GM19099 (cell line): ENCODE measurements around the gene JSRP1.

Experiments
- POLR2A ChIP-seq: IDR thresholded peaks from 3 replicates; pipeline ENCODE4 v1.6.1; 2011; ENCODE audit warnings: low read depth; ENCODE audit not compliant: insufficient read length; ENCODE audit errors: extremely low read depth

JSRP1 gene

DNA sequence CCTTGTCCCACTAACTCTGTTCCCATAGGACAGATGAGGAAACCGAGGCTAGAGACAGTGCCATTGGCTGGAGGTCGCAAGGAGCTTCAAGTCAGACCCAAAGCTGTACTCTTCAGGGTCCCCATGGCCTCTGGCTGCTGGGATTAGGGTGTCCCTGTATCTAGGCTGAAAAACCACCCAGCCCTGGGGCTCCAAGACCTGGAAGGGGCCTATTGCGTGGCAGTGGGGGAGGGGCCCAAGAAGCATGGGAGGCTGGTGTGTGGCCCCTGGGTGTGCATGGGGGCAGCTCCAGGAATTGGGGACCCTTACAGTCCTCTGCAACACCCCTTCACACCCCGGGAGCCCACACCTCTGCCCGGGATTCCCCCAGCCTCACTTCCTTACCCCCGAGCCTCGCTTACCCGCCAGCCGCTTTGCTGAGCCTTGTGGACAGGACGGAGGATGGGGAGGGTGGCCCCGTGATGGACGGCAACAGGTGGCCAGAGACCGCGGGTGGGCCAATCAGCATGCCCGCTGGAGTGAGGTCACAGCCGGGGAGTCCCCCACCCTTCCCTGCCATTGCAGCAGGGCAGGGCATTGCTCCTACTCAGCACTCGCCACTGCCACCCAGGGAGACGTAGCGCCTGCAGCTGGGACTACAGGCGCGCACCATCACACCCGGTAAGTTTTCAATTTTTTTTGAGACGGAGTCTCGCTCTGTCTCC lies at the start of gene JSRP1:
Gene JSRP1, minus strand, starts transcription at position 436 of the 704 bp plus-strand sequence. CDS start 1,103 bp downstream, outside the sequence.
- TF ChIP-seq POLR2A, result no peak

DNA sequence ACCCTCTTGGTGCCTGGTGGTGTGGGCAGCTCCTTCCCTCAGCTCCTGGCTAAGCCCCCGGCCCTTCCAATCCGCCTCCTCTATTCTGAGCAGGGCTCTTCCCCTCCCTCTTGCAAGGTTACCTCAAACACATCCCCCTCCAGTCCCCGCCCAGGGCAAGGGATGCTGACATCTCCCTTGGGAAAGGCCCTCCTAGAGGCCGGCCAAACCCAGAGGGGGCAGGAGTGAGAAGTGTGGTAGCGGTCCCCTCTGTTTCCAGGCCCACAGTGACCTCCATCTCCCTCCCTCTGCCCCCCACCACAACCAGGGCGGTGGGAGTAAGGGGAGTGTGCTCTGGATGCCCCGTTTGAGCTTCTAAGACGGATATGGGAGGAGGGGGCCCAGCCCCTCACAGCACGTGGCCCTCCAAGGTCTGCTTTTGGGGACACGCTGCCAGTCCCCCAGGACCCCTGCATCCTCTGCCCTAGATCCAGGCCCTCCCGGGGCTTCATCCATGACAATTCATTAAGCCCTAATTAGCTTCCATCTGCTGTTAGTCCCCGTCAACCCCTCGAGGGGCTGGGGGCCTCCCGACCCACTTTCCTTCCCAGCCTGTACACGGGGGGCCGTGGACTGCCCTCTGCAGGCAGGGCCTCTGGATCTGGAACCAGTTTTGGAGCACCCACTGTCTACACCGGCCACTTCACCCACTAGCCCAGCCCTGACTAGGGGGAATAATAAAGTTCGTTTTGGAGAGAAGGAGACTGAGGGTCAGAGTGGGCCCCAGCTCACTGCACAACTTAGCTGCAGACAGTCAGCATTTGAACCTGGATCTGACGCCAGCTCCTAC lies 49.4 kb upstream of the JSRP1 start:
- TF ChIP-seq POLR2A, result no peak

GRCh38 chr19:2303211-2303798 lies 47.1 kb upstream of the JSRP1 start:
- TF ChIP-seq POLR2A, result no peak

DNA sequence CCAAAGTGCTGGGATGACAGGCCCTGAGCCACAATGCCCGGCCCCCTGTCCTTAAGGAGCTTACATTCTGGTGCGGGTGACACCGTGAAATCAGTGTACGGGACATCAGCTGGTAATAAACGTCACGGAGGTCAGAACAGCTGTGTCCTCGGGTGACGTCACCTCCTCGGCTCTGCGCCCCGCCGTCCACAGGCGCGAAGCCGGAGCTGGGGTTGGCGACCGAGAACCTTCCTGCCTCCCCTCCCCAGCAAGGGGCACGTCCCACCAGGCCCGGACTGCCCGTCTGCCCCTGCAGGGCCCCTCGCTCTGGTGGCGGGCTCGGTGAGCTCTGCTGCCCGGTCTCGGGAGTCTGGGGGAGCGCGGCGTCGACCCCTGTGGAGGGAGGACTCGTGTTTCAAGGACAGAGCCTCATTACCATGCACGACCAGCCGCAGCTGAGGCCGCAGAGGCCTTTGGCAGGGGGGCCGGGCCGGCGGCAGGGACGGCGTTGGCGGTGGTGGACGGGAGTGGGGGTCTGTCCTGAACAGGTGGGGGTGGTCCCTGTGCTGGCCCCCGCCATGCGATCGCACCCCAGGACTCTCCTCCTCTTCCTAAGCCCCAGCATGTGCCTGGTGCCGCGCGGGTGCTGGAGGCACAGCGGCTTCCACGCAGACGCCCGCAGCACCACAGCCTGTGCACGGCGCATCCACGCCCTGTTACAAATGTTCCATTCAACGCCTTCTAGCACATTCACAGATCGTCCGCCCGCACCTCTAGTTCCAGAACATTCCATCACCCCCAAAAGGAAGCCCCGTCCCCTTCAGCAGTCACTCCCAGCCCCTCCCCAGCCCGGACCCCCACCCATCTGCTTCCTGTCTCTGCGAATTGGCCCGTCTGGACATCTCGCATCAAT lies 46.3 kb upstream of the JSRP1 start:
- TF ChIP-seq POLR2A, result no peak

- TF ChIP-seq POLR2A, result no peak
These were observed 44.3 kb upstream of the JSRP1 start for GRCh38 chr19:2300533-2300932.

- no peak for TF ChIP-seq POLR2A
These were observed 39.9 kb upstream of the JSRP1 start for GRCh38 chr19:2296141-2296540.

- TF ChIP-seq POLR2A, result no peak
These were observed 38.6 kb upstream of the JSRP1 start for GRCh38 chr19:2294687-2295335.

DNA sequence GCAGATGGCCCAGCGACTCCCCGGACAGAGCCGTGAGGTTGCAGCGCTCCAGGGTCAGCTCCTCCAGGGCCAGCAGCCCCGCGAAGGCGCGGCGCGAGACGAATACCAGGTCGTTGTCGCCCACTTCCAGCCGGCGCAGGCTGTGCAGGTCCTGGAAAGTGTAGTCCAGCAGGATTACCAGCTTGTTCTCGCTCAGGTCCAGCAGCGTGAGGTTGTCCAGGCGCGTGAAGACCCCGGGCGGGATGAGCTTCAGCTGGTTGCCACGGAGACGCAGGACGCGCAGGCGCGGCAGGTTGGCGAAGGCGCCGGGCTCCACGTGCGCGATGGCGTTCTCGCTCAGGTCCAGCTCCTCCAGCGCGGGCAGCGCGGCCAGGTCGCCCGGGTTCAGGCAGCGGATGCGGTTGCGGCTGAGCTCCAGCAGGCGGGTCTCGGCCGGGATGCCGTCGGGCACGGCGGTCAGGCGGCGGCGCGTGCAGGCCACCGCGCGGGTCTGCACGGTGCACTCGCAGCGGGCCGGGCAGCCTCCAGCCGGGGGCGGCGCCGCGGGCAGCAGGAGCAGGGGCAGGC lies 35.1 kb upstream of the JSRP1 start:
- no peak for TF ChIP-seq POLR2A

GRCh38 chr19:2290441-2291184 lies 34.4 kb upstream of the JSRP1 start:
- no peak for TF ChIP-seq POLR2A

- TF ChIP-seq POLR2A, result no peak
These were observed 33.7 kb upstream of the JSRP1 start for GRCh38 chr19:2289714-2290435.

DNA sequence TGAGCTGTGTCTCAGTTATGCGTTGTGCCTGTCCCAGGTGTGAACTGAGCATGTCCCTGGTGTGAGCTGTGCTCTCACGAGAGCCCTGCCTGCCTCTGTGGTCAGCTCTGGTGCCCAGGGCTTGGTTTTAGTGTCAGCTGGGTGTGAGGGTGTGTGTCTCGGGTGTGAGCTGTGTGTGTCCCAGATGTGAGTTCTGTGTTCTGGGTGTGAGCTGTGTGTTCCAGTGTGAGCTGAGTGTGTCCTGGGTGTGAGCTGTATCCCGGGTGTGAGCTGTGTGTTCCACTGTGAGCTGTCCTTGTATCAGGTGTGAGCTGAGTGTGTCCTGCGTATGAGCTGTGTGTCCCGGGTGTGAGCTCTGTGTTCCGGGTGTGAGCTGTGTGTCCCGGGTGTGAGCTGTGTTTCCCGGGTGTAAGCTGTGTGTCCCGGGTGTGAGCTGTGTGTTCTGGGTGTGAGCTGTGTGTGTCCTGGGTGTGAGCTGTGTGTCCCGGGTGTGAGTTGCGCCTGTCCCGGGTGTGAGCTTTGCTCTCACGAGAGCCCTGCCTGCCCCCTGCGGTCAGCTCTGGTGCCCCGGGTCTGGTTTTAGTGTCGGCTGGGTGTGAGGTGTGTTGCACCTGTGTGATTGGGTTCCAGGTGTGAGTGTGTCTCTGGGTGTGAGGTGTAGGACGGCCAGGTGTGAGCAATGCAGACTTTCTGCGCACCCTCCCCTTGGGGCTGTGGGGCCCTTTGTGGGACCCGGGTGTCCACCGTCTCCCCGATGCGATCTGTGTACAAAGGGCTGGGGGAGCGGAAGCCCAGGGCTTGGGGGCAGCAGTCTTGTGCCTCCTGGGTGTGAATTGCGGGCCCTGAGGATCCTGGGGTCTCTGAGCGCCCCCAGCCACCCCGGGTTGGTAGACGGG lies 32.8 kb upstream of the JSRP1 start:
- TF ChIP-seq POLR2A, result no peak

GRCh38 chr19:2288338-2288817 lies 32.2 kb upstream of the JSRP1 start:
- TF ChIP-seq POLR2A, result no peak
